ENCODE data around the gene PPP1R26. TPM values are rescaled to one million over a fixed set of nuclear protein-coding genes. Genes with fewer than 3 reads are reported as not detected.
"Not testable (repeated sequence)": the region's sequence is repeated elsewhere in the genome, so short reads cannot be mapped to it uniquely, and the experiment has no call there.

The PPP1R26 gene
- 10 to 100 TPM in 1 of 4 donors, 1 to 10 TPM in 3; 5.4 to 10.9 (median 8.3) TPM for total RNA-seq

- no peak for DNase-seq
- no peaks in the 10 kb centered on the region for H3K9me3 ChIP-seq
- intact Hi-C loops (cut with DNase I) = no loop called here
Observed at GRCh38 chr9:135479469-135480052, at the start of gene PPP1R26. PPP1R26 (plus strand) TSS chr9:135479782; CDS start chr9:135484511, 4,729 bp downstream.

GRCh38 chr9:135437259-135437658 lies 42.3 kb upstream of the PPP1R26 start:
- TF ChIP-seq, protein P1, sequence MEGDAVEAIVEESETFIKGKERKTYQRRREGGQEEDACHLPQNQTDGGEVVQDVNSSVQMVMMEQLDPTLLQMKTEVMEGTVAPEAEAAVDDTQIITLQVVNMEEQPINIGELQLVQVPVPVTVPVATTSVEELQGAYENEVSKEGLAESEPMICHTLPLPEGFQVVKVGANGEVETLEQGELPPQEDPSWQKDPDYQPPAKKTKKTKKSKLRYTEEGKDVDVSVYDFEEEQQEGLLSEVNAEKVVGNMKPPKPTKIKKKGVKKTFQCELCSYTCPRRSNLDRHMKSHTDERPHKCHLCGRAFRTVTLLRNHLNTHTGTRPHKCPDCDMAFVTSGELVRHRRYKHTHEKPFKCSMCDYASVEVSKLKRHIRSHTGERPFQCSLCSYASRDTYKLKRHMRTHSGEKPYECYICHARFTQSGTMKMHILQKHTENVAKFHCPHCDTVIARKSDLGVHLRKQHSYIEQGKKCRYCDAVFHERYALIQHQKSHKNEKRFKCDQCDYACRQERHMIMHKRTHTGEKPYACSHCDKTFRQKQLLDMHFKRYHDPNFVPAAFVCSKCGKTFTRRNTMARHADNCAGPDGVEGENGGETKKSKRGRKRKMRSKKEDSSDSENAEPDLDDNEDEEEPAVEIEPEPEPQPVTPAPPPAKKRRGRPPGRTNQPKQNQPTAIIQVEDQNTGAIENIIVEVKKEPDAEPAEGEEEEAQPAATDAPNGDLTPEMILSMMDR (IDR thresholded peaks at IDR 0.05) = no peak
- no peak for TF ChIP-seq POLR2A (IDR thresholded peaks at IDR 0.05)
- H3K4me3 ChIP-seq = no peak overlapping the region
- no peak overlapping the region for H3K27ac ChIP-seq
- peaks cover 0 to 5% (median 0%) of the 10 kb centered on the region in 3 donors for H3K4me1 ChIP-seq
- DNase-seq = no peak
- H3K27me3 ChIP-seq = peaks cover 0 to 22% (median 0%) of the 10 kb centered on the region in 4 donors
- H3K36me3 ChIP-seq = no peaks in the 10 kb centered on the region
- intact Hi-C loops (cut with DNase I) = no loop called here
- WGBS, 2 donors = 82 to 83% methylated on average over 4 of the region's 4 CpGs
- peaks cover 0 to 11% (median 11%) of the 10 kb centered on the region in 3 donors for H3K9me3 ChIP-seq

More at GRCh38 chr9:135479469-135480052, at the start of gene PPP1R26:
- no peak for TF ChIP-seq POLR2A (IDR thresholded peaks at IDR 0.05)
- TF ChIP-seq, protein P1 (IDR thresholded peaks at IDR 0.05) = no peak
- Histone ChIP-seq H3K27me3 (no peaks in the 10 kb centered on the region), H3K4me1 (peaks cover 0 to 28% (median 13%) of the 10 kb centered on the region in 3 donors), H3K36me3 (peaks cover 0 to 14% (median 0%) of the 10 kb centered on the region in 3 donors), H3K27ac (peak within 1 kb of the TSS; percentile 42 to 86 (median 73)), H3K4me3 (peak within 1 kb of the TSS; percentile 56 to 95 (median 82))
- WGBS, 2 donors = no CpG with 5 or more reads among the region's 103 CpGs

DNA sequence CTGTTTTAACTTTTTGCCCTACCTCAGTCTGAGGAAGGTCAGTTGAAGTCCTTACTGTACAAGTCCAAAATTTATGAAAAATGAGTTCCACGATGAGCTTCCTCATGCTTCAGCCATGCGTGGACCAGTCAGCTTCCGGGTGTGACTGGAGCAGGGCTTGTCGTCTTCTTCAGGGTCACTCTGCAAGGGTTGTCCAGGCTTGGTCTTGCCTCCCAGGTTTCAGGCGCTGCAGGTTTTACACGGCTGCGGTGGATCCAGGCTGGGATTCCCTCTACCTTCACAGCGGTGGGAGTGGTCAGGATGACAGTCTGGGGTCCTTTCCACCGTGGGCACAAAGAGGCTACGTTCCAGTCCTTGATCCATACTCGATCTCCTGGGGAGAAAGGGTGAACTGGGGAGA lies 41.9 kb upstream of the PPP1R26 start:
- H3K4me3 ChIP-seq; H3K4me1 ChIP-seq; DNase-seq; intact Hi-C loops (cut with DNase I); H3K36me3 ChIP-seq; H3K27ac ChIP-seq: not testable (repeated sequence)
- Histone ChIP-seq H3K9me3 (peaks cover 0 to 11% (median 11%) of the 10 kb centered on the region in 3 donors), H3K27me3 (peaks cover 0 to 27% (median 0%) of the 10 kb centered on the region in 4 donors)
- 87 to 95% methylated on average over 2 to 7 of the region's 11 CpGs for WGBS, 2 donors

- 33 to 61% methylated on average over 3 to 11 of the region's 14 CpGs for WGBS, 2 donors
- intact Hi-C loops (cut with DNase I); DNase-seq: not testable (repeated sequence)
Observed at GRCh38 chr9:135438581-135439232, 40.9 kb upstream of the PPP1R26 start.

GRCh38 chr9:135439514-135439913 lies 40.1 kb upstream of the PPP1R26 start:
- H3K4me3 ChIP-seq; H3K36me3 ChIP-seq; H3K27ac ChIP-seq; H3K4me1 ChIP-seq; intact Hi-C loops (cut with DNase I); DNase-seq: not testable (repeated sequence)
- WGBS, 2 donors = 70% methylated on average over 7 of the region's 7 CpGs
- peaks cover 0 to 11% (median 11%) of the 10 kb centered on the region in 3 donors for H3K9me3 ChIP-seq
- H3K27me3 ChIP-seq = peaks cover 0 to 45% (median 0%) of the 10 kb centered on the region in 4 donors

More at GRCh38 chr9:135438581-135439232, 40.9 kb upstream of the PPP1R26 start:
- not testable (repeated sequence) for H3K27ac ChIP-seq, H3K4me3 ChIP-seq, H3K4me1 ChIP-seq, H3K36me3 ChIP-seq
- Histone ChIP-seq H3K27me3 (peaks cover 0 to 37% (median 0%) of the 10 kb centered on the region in 4 donors), H3K9me3 (peaks cover 0 to 11% (median 11%) of the 10 kb centered on the region in 3 donors)
- TF ChIP-seq, protein P1 (IDR thresholded peaks at IDR 0.05) = peak in 1 of 6 experiments; percentile 6

GRCh38 chr9:135439916-135440315 lies 39.7 kb upstream of the PPP1R26 start:
- WGBS, 2 donors = 69 to 72% methylated on average over 12 of the region's 12 CpGs
- H3K4me1 ChIP-seq = peaks cover 0 to 5% (median 0%) of the 10 kb centered on the region in 3 donors
- DNase-seq = no peak
- TF ChIP-seq POLR2A (IDR thresholded peaks at IDR 0.05) = no peak
- TF ChIP-seq, protein P1 (IDR thresholded peaks at IDR 0.05) = no peak
- intact Hi-C loops (cut with DNase I) = no loop called here
- H3K4me3 ChIP-seq = no peak overlapping the region
- peaks cover 0 to 11% (median 11%) of the 10 kb centered on the region in 3 donors for H3K9me3 ChIP-seq
- H3K27me3 ChIP-seq = peaks cover 0 to 49% (median 0%) of the 10 kb centered on the region in 4 donors
- no peaks in the 10 kb centered on the region for H3K36me3 ChIP-seq
- H3K27ac ChIP-seq = no peak overlapping the region

Measured in esophagus squamous epithelium (tissue), 5 donors.